Endodermal cell (in vitro differentiated cells): ENCODE measurements around the gene DHRS12. TPM values are rescaled to one million over a fixed set of nuclear protein-coding genes. Genes with fewer than 3 reads are reported as not detected.

ENCODE experiments used
- DNase-seq: peaks from one replicate; pipeline ENCODE4 v3.0.0-alpha.2; 2017
- H3K27ac ChIP-seq: 2 replicates; pipeline ENCODE4 v1.5.1; 2013; ENCODE audit warnings: mild to moderate bottlenecking, low read depth, low read length, moderate library complexity
- H3K27me3 ChIP-seq: 2 replicates; pipeline ENCODE4 v1.6.1; 2013; ENCODE audit warnings: mild to moderate bottlenecking, low read length, moderate library complexity; ENCODE audit not compliant: insufficient read depth, control insufficient read depth, poor library complexity, severe bottlenecking
- H3K36me3 ChIP-seq: 2 replicates; pipeline ENCODE4 v1.7.0; 2013; ENCODE audit warnings: mild to moderate bottlenecking, low read length, moderate library complexity; ENCODE audit not compliant: control insufficient read depth, insufficient read depth
- H3K4me1 ChIP-seq: one replicate; pipeline ENCODE4 v1.7.0; 2013; ENCODE audit warnings: low read length; ENCODE audit not compliant: control insufficient read depth, insufficient read depth
- H3K4me3 ChIP-seq: 2 replicates; pipeline ENCODE4 v1.5.1; 2013; ENCODE audit warnings: mild to moderate bottlenecking, low read length, moderate library complexity
- H3K9ac ChIP-seq: 2 replicates; pipeline ENCODE4 v1.6.1; 2013; ENCODE audit warnings: mild to moderate bottlenecking, low read length, moderate library complexity; ENCODE audit not compliant: poor library complexity, severe bottlenecking; ENCODE audit errors: extremely low read depth
- H3K9me3 ChIP-seq: 2 replicates; pipeline ENCODE4 v1.6.1; 2013; ENCODE audit warnings: mild to moderate bottlenecking, low read length, moderate library complexity; ENCODE audit not compliant: control insufficient read depth
- H3K27ac Mint-ChIP-seq: 2 replicates; pipeline ENCODE4 v1.8.0; 2020; ENCODE audit warnings: mixed read lengths
- H3K27me3 Mint-ChIP-seq: 2 replicates; pipeline ENCODE4 v1.8.0; 2021; ENCODE audit warnings: mild to moderate bottlenecking, mixed read lengths; ENCODE audit not compliant: insufficient read depth
- H3K36me3 Mint-ChIP-seq: 2 replicates; pipeline ENCODE4 v1.8.0; 2020; ENCODE audit warnings: low read depth, mixed read lengths
- H3K4me1 Mint-ChIP-seq: 2 replicates; pipeline ENCODE4 v1.8.0; 2020; ENCODE audit warnings: mixed read lengths
- H3K4me3 Mint-ChIP-seq: 2 replicates; pipeline ENCODE4 v1.8.0; 2020; ENCODE audit warnings: mild to moderate bottlenecking, moderate library complexity, mixed read lengths
- H3K9me3 Mint-ChIP-seq: 2 replicates; pipeline ENCODE4 v1.8.0; 2020; ENCODE audit warnings: mild to moderate bottlenecking, mixed read lengths
- CTCF ChIP-seq: fragments of 200-600 bp; sonication (generic); conservative IDR thresholded peaks from 2 replicates; pipeline ENCODE4 v1.5.0; 2021; ENCODE audit warnings: antibody characterized with exemption, mild to moderate bottlenecking
- WGBS, 2 experiments: methylation state at CpG; one replicate each; pipeline versions ENCODE4 v1.1.5 to v1.1.7; 2013; ENCODE audit warnings: missing lambda C conversion rate in 2 of 2, mixed read lengths in 1 of 2; ENCODE audit not compliant: insufficient coverage in 1 of 2, insufficient read length in 1 of 2; 5-methylcytosine and 5-hydroxymethylcytosine counted together
- total RNA-seq, 2 donors: library from RNA; stranded (reverse); fragmentation: NEBNext Ultra II Directional in 1 of 2; extraction: Animal tissue kit (Norgen Biotek cat#: 25700) in 1 of 2; gene quantifications; 2 replicates in 1 of 2; 3 replicates in 1 of 2; pipeline ENCODE4 v1.2.1, GENCODE V29; 2021

Gene DHRS12
- total RNA-seq, 2 donors from 2014 or later, result 13.8 to 19.8 TPM

- DNase-seq, result no peak
- Histone ChIP-seq H3K27me3 (no peaks in the 10 kb centered on the region), H3K4me1 (no peaks in the 10 kb centered on the region), H3K9me3 (no peaks in the 10 kb centered on the region), H3K27ac (no peak overlapping the region), H3K9ac (no peak overlapping the region), H3K36me3 (no peaks in the 10 kb centered on the region), H3K4me3 (no peak overlapping the region)
- 90 to 100% methylated on average over 3 to 4 of the region's 4 CpGs for WGBS, 2 experiments
- Mint-ChIP-seq H3K4me1 (peaks cover 27% of the 10 kb centered on the region), H3K9me3 (no peaks in the 10 kb centered on the region), H3K36me3 (no peaks in the 10 kb centered on the region), H3K27ac (no peak overlapping the region), H3K27me3 (peaks cover 3% of the 10 kb centered on the region), H3K4me3 (no peak overlapping the region)
- peak; percentile 52 for TF ChIP-seq CTCF
Observed at GRCh38 chr13:51818276-51818675, 14.3 kb upstream of the DHRS12 start.

GRCh38 chr13:51817717-51818116, 13.8 kb upstream of the DHRS12 start:
- Mint-ChIP-seq H3K27me3 (peaks cover 3% of the 10 kb centered on the region), H3K9me3 (no peaks in the 10 kb centered on the region), H3K4me1 (peaks cover 27% of the 10 kb centered on the region), H3K4me3 (no peak overlapping the region), H3K36me3 (no peaks in the 10 kb centered on the region), H3K27ac (no peak overlapping the region)
- Histone ChIP-seq H3K27ac (no peak overlapping the region), H3K9me3 (no peaks in the 10 kb centered on the region), H3K4me3 (no peak overlapping the region), H3K36me3 (no peaks in the 10 kb centered on the region), H3K27me3 (no peaks in the 10 kb centered on the region), H3K4me1 (no peaks in the 10 kb centered on the region), H3K9ac (no peak overlapping the region)
- 85 to 94% methylated on average over 7 to 8 of the region's 8 CpGs for WGBS, 2 experiments
- DNase-seq, result no peak
- no peak for TF ChIP-seq CTCF

GRCh38 chr13:51816604-51817249, 12.8 kb upstream of the DHRS12 start:
- 87 to 92% methylated on average over 18 to 19 of the region's 19 CpGs for WGBS, 2 experiments
- DNase-seq, result no peak
- Mint-ChIP-seq H3K27ac (no peak overlapping the region), H3K4me1 (peaks cover 25% of the 10 kb centered on the region), H3K9me3 (no peaks in the 10 kb centered on the region), H3K27me3 (peaks cover 3% of the 10 kb centered on the region), H3K4me3 (no peak overlapping the region), H3K36me3 (no peaks in the 10 kb centered on the region)
- Histone ChIP-seq H3K27ac (no peak overlapping the region), H3K4me1 (no peaks in the 10 kb centered on the region), H3K27me3 (no peaks in the 10 kb centered on the region), H3K36me3 (no peaks in the 10 kb centered on the region), H3K9ac (no peak overlapping the region), H3K9me3 (no peaks in the 10 kb centered on the region), H3K4me3 (no peak overlapping the region)
- TF ChIP-seq CTCF, result no peak
